ENCODE data around the gene OR1J4. TPM values are rescaled to one million over a fixed set of nuclear protein-coding genes. Genes with fewer than 3 reads are reported as not detected.

The OR1J4 gene
- total and polyA plus RNA-seq, 2 of the 13 experiments (the other 11 are each of a cell fraction or from before 2014, with no cell fraction given), result not detected

DNA sequence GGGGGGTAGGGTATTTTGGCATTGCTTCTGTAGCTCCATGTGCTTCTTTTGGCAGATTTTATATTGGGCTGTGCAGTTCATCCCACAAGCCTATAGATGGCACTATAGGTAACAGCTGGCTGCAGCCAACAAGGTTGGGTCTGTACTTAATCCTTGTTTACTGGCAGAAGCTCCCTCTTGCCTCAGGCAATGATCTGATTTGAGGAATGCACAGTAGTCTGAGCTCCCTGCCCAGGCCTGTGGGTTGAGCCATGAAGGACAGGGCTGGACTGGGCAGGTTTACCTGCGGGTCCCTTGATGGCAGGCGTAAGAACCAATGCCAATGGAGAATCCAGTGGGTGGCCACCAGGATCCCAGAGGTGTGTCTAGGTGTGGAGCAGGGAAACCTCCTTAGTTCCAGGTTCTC lies 20.1 kb upstream of the OR1J4 start (continued):
- TF ChIP-seq, protein P1, sequence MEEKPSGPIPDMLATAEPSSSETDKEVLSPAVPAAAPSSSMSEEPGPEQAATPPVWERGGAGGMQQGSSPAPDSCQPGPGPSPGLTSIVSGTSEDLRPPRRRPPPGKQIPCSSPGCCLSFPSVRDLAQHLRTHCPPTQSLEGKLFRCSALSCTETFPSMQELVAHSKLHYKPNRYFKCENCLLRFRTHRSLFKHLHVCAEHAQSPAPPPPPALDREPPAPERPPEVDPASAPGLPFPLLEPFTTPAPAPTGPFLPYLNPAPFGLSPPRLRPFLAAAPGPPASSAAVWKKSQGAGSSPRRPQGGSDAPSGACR (CRISPR knock-in tag; IDR thresholded peaks at IDR 0.05), result no peak
- TF ChIP-seq TGIF2 (CRISPR knock-in tag; IDR thresholded peaks at IDR 0.05), result no peak
- TF ChIP-seq ZSCAN12 (CRISPR knock-in tag; IDR thresholded peaks at IDR 0.05), result no peak
- TF ChIP-seq NR2F6 (IDR thresholded peaks at IDR 0.05), result no peak
- TF ChIP-seq NR2F6 (CRISPR knock-in tag; IDR thresholded peaks at IDR 0.05), result no peak
- TF ChIP-seq IKZF4 (CRISPR knock-in tag; IDR thresholded peaks at IDR 0.05; ENCODE audit: borderline replicate concordance, low read depth, not compliant biosample characterization), result no peak
- 0 out of 2 replicates have a peak, but pooled peaks have one; percentile 28 for TF ChIP-seq ZNF572 (CRISPR knock-in tag; IDR thresholded peaks at IDR 0.05)
- TF ChIP-seq ZNF326 (CRISPR knock-in tag; IDR thresholded peaks at IDR 0.05; ENCODE audit: borderline replicate concordance), result no peak
- TF ChIP-seq, protein P2, sequence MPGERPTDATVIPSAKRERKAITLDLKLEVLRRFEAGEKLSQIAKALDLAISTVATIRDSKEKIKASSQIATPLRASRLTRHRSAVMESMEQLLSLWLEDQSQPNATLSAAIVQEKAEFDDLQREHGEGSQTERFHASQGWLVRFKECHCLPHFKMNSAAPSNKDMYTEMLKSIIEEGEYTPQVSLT (CRISPR knock-in tag; IDR thresholded peaks at IDR 0.05; ENCODE audit: borderline replicate concordance, low read depth), result no peak
- TF ChIP-seq, protein P3, sequence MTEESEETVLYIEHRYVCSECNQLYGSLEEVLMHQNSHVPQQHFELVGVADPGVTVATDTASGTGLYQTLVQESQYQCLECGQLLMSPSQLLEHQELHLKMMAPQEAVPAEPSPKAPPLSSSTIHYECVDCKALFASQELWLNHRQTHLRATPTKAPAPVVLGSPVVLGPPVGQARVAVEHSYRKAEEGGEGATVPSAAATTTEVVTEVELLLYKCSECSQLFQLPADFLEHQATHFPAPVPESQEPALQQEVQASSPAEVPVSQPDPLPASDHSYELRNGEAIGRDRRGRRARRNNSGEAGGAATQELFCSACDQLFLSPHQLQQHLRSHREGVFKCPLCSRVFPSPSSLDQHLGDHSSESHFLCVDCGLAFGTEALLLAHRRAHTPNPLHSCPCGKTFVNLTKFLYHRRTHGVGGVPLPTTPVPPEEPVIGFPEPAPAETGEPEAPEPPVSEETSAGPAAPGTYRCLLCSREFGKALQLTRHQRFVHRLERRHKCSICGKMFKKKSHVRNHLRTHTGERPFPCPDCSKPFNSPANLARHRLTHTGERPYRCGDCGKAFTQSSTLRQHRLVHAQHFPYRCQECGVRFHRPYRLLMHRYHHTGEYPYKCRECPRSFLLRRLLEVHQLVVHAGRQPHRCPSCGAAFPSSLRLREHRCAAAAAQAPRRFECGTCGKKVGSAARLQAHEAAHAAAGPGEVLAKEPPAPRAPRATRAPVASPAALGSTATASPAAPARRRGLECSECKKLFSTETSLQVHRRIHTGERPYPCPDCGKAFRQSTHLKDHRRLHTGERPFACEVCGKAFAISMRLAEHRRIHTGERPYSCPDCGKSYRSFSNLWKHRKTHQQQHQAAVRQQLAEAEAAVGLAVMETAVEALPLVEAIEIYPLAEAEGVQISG (CRISPR knock-in tag; IDR thresholded peaks at IDR 0.05), result peak; percentile 64
- TF ChIP-seq, protein P4, sequence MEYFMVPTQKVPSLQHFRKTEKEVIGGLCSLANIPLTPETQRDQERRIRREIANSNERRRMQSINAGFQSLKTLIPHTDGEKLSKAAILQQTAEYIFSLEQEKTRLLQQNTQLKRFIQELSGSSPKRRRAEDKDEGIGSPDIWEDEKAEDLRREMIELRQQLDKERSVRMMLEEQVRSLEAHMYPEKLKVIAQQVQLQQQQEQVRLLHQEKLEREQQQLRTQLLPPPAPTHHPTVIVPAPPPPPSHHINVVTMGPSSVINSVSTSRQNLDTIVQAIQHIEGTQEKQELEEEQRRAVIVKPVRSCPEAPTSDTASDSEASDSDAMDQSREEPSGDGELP (IDR thresholded peaks at IDR 0.05; ENCODE audit: borderline replicate concordance, low read depth), result peak; percentile 67; the same call in 1 of the 2 replicates
- TF ChIP-seq ZNF549 (CRISPR knock-in tag; IDR thresholded peaks at IDR 0.05), result no peak
- TF ChIP-seq, protein P5, sequence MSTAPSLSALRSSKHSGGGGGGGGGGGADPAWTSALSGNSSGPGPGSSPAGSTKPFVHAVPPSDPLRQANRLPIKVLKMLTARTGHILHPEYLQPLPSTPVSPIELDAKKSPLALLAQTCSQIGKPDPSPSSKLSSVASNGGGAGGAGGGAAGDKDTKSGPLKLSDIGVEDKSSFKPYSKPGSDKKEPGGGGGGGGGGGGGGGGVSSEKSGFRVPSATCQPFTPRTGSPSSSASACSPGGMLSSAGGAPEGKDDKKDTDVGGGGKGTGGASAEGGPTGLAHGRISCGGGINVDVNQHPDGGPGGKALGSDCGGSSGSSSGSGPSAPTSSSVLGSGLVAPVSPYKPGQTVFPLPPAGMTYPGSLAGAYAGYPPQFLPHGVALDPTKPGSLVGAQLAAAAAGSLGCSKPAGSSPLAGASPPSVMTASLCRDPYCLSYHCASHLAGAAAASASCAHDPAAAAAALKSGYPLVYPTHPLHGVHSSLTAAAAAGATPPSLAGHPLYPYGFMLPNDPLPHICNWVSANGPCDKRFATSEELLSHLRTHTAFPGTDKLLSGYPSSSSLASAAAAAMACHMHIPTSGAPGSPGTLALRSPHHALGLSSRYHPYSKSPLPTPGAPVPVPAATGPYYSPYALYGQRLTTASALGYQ (CRISPR knock-in tag; IDR thresholded peaks at IDR 0.05), result no peak
- TF ChIP-seq NFE2L2 (IDR thresholded peaks at IDR 0.05; ENCODE audit: low read length), result no peak
- TF ChIP-seq PLRG1 (conservative IDR thresholded peaks at IDR 0.05), result no peak
- no peak for TF ChIP-seq KDM6A (CRISPR knock-in tag; IDR thresholded peaks at IDR 0.05; ENCODE audit: low read depth)
- no peak for TF ChIP-seq MED13 (CRISPR knock-in tag; IDR thresholded peaks at IDR 0.05)
- TF ChIP-seq RNF2 (conservative IDR thresholded peaks at IDR 0.05; ENCODE audit: low read depth), result no peak
- no peak for TF ChIP-seq BORCS8-MEF2B (CRISPR knock-in tag; IDR thresholded peaks at IDR 0.05)
- TF ChIP-seq, protein P6, sequence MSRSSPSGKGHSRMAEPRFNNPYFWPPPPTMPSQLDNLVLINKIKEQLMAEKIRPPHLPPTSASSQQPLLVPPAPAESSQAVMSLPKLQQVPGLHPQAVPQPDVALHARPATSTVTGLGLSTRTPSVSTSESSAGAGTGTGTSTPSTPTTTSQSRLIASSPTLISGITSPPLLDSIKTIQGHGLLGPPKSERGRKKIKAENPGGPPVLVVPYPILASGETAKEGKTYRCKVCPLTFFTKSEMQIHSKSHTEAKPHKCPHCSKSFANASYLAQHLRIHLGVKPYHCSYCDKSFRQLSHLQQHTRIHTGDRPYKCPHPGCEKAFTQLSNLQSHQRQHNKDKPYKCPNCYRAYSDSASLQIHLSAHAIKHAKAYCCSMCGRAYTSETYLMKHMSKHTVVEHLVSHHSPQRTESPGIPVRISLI (CRISPR knock-in tag; IDR thresholded peaks at IDR 0.05; ENCODE audit: borderline replicate concordance), result no peak
- TF ChIP-seq SP2 (CRISPR knock-in tag; IDR thresholded peaks at IDR 0.05), result no peak
- TF ChIP-seq REPIN1 (CRISPR knock-in tag; IDR thresholded peaks at IDR 0.05; ENCODE audit: borderline replicate concordance, low read depth), result no peak
- no peak for TF ChIP-seq ZNF232 (CRISPR knock-in tag; IDR thresholded peaks at IDR 0.05; ENCODE audit: borderline replicate concordance)
